GM10248 (cell line): ENCODE results near the gene TNPO1.
A peak's percentile ranks its signal among the peaks of the same experiment; 100 is the strongest.

Source experiments
- CTCF ChIA-PET: fragments of 300-600 bp; sonication (Branson Sonifier 250); formaldehyde crosslinking; extraction: SDS; loops from one replicate; lab custom pipeline; 2021; ENCODE audit warnings: antibody characterized with exemption; lab: Yijun Ruan, JAX
- POLR2A ChIA-PET: fragments of 350-650 bp; sonication (Branson Sonifier 250); formaldehyde crosslinking; extraction: SDS; loops from one replicate; lab custom pipeline; 2020; ENCODE audit warnings: antibody characterized with exemption; lab: Yijun Ruan, JAX
- DNase-seq: peaks from one replicate; pipeline ENCODE4 v3.0.0; 2012; ENCODE audit errors: extremely low spot score
- TF ChIP-seq, protein P1 (sequence below): IDR thresholded peaks from 2 replicates; pipeline ENCODE4 v1.5.1; 2012; ENCODE audit warnings: mild to moderate bottlenecking, low read depth; ENCODE audit errors: extremely low read depth, missing control alignments, control extremely low read depth

Gene TNPO1

DNA sequence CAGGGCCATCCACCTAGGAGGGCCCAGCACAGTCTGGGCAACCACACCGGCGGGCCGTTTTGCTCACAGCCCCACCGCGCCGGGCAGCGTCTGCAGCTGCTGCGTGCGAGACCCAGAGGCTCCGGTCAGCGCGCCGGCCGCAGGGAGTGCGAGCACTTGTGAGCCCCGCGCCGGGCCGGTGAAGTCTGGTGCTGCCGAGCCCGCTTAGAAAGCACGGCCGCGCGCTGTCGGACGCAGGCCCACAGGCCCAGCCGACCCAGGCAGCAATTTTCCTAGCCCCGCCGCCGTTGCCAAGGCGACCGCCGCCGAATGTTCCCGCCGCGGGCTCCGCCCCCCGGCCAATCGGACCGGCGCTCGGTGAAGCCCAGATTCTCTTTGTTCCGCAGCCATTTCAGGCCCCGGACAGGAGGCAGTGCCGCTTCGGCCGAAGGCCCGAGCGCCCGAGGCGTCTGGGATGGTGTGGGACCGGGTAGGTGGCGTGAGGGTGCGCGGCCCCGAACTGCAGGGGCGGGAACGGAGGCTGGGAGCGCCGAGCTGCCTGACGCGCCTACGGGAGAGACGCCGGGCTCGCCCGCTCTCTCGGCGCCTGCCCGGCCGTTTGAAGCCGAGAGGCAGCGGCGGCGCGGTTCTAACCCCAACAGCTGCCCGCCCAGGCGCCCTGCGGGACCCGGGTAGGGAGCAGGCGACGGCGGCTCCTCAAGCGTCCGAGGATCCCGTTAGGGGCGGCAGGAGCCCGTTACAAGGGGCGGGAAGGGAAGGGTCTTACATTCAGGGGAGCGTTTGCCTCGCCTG is at the start of gene TNPO1:
Gene TNPO1, plus strand, starts transcription at position 378 of the 792 bp plus-strand sequence. Its CDS starts 77 bp downstream, at position 455.
- DNase-seq: peak; percentile 92
- ChIA-PET CTCF (interaction anchor here (1.1 to 5.3 kb wide), 10 partner anchors 13 to 508 kb away, joined by 3 to 66 read pairs (median 12); no protein-coding TSS in a partner anchor), POLR2A (interaction anchor here (1.0 kb wide), 1 partner anchor 351 kb away, joined by 3 read pairs; no protein-coding TSS in a partner anchor)
- TF ChIP-seq, protein P1, sequence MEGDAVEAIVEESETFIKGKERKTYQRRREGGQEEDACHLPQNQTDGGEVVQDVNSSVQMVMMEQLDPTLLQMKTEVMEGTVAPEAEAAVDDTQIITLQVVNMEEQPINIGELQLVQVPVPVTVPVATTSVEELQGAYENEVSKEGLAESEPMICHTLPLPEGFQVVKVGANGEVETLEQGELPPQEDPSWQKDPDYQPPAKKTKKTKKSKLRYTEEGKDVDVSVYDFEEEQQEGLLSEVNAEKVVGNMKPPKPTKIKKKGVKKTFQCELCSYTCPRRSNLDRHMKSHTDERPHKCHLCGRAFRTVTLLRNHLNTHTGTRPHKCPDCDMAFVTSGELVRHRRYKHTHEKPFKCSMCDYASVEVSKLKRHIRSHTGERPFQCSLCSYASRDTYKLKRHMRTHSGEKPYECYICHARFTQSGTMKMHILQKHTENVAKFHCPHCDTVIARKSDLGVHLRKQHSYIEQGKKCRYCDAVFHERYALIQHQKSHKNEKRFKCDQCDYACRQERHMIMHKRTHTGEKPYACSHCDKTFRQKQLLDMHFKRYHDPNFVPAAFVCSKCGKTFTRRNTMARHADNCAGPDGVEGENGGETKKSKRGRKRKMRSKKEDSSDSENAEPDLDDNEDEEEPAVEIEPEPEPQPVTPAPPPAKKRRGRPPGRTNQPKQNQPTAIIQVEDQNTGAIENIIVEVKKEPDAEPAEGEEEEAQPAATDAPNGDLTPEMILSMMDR: no peak

DNA sequence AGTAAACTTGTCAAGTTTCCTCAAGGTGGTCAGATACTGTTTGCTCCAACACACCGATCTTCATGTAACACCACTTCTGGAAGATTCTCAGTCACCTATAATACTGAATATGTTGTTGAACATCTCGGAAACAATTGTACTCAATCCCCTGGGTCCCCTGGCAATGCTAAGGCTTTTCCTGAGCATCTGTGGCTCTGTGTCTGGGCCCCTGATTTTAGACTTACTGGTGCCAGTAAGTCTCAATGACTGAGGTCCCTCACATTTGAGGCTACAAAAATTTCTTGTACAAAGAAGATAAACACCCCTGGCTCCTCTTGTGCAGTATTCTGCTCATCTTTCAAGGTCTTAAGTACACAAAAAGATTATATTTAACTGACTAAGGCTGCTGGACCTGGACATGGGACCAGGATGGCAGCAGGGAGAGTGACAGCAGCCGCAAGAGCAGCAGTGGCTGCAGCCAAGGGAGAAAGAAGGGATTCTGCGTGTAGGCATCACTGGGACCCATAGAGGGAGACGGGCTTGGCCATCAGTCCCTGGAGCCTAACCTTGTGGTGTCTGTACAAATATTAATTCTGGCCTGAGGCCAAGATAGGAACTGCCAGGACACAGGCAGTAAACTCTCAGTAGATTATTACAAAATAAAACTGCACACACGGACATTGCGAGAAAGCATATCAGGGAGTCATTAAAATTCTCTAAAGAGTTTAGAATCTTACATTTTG is 49.0 kb upstream of the TNPO1 start:
- TF ChIP-seq, protein P1: no peak
- CTCF ChIA-PET: interaction anchor here (1.1 kb wide), 1 partner anchor 9 kb away, joined by 4 read pairs; no protein-coding TSS in a partner anchor
- POLR2A ChIA-PET: no interaction called here
- DNase-seq: no peak

DNA sequence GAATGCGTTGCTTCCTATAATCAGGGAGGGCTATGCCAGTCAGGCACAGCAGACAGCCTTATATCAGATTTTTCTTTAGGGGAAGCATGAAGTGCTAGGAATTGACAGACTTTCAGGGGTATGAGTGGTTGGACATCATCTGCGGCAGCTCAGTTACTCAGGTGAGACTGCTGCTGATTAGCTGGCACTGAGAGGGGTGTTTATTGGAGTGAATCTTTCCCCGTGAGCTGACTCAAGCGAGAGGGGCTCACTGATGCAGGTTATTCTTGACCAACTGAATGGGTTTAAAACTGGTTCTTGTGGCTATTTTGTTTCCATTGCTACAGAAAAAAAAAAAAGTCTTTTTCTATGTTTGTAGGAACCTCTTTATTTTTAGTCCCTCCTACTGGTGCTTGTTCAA is 46.2 kb upstream of the TNPO1 start:
- CTCF ChIA-PET: interaction anchor here (2.0 kb wide), 1 partner anchor 12 kb away, joined by 13 read pairs; no protein-coding TSS in a partner anchor
- POLR2A ChIA-PET: no interaction called here
- no peak for DNase-seq
- TF ChIP-seq, protein P1: no peak

DNA sequence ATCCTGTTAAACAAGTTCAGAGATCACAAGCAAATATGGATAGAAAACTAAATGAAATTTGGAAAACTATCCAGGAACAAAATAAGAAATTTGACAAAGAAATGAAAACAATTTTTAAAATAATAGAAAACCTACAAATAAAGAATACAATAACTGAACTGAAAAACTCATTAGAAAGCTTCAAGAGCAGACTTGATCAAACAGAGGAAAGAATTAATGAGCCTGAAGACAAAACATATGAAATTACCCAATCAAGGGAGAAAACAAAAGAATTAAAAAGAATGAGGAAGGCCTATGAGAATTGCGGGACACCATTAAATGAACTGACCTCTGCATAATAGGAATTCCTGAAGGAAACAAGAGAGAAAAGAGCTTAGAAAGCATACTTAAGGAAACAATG is 39.8 kb upstream of the TNPO1 start:
- TF ChIP-seq, protein P1: no peak
- ChIA-PET POLR2A (no interaction called here), CTCF (interaction anchor here (1.5 kb wide), 1 partner anchor 12 kb away, joined by 3 read pairs; no protein-coding TSS in a partner anchor)
- no peak for DNase-seq

DNA sequence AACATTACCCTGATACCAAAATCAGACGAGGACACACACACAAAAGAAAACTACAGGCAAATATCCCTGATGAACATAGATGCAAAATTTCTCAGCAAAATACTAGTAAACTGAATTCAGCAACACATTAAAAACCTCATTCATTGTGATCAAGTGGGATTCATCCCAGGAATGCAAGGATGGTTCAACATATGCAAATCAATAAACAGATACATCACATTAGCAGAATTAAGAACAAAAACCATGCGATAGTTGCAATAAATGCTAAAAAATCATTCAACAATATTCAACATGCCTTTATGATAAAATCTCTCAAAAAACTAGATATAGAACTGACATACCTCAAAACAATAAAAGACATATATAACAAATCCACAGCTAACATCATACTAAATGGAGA is 36.9 kb upstream of the TNPO1 start:
- TF ChIP-seq, protein P1: no peak
- ChIA-PET CTCF (no interaction called here), POLR2A (no interaction called here)
- no peak for DNase-seq

DNA sequence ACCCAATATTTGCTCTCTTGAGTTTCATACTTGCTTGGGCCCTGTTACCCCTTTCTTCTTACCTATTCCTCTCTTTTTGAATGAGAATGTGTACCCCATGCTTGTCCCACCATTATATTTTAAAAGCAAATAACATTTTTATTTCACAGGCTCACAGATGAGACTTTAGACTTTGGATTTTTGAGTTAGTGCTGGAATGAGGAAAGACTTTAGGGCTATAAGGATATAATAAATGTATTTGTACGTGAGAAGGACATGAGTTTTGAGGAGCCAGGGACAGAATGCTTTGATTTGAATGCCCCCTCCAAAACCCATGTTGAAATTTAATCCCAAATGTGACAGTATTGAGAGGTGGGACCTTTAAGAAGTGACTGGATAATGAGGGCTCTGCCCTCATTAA is 33.1 kb upstream of the TNPO1 start:
- no peak for DNase-seq
- TF ChIP-seq, protein P1: no peak
- POLR2A ChIA-PET: no interaction called here
- CTCF ChIA-PET: interaction anchor here (1.6 to 4.4 kb wide), 2 partner anchors 10 to 13 kb away, joined by 5 to 13 read pairs; no protein-coding TSS in a partner anchor
